Dendritic cell treated with granulocyte-macrophage colony-stimulating factor and Interleukin-4, amounts not matched to agents 40 ng/mL and 50 ng/mL, for 4 days (primary cell): ENCODE data around the gene TRIM37.

Experiments
- H3K27ac Mint-ChIP-seq: one replicate; pipeline ENCODE4 v1.8.0; 2022; ENCODE audit warnings: mild to moderate bottlenecking, mixed read lengths
- H3K27me3 Mint-ChIP-seq: one replicate; pipeline ENCODE4 v1.8.0; 2022; ENCODE audit warnings: mild to moderate bottlenecking, mixed read lengths
- H3K36me3 Mint-ChIP-seq: one replicate; pipeline ENCODE4 v1.8.0; 2022; ENCODE audit warnings: low read depth, mixed read lengths
- H3K4me1 Mint-ChIP-seq: one replicate; pipeline ENCODE4 v1.8.0; 2022; ENCODE audit warnings: low read depth, mixed read lengths
- H3K4me3 Mint-ChIP-seq: one replicate; pipeline ENCODE4 v1.8.0; 2022; ENCODE audit warnings: mild to moderate bottlenecking, moderate library complexity, mixed read lengths
- H3K9me3 Mint-ChIP-seq: one replicate; pipeline ENCODE4 v1.8.0; 2022; ENCODE audit warnings: mixed read lengths
- intact Hi-C: fragments of 100-400 bp; cut with micrococcal nuclease; formaldehyde crosslinking; loops from one replicate; pipeline ENCODE4 v1.15.0; 2022

TRIM37 gene

GRCh38 chr17:59037960-59038359 is 68.7 kb downstream of the TRIM37 start:
- H3K36me3 Mint-ChIP-seq = peaks cover 56% of the 10 kb centered on the region
- intact Hi-C loops = no loop called here
- no peaks in the 10 kb centered on the region for H3K9me3 Mint-ChIP-seq
- H3K27me3 Mint-ChIP-seq = no peaks in the 10 kb centered on the region
- no peak overlapping the region for H3K27ac Mint-ChIP-seq
- no peak overlapping the region for H3K4me3 Mint-ChIP-seq
- no peaks in the 10 kb centered on the region for H3K4me1 Mint-ChIP-seq

- Mint-ChIP-seq H3K36me3 (peaks cover 19% of the 10 kb centered on the region), H3K27me3 (no peaks in the 10 kb centered on the region), H3K9me3 (no peaks in the 10 kb centered on the region), H3K4me3 (no peak overlapping the region), H3K27ac (no peak overlapping the region), H3K4me1 (peaks cover 23% of the 10 kb centered on the region)
- intact Hi-C loops = no loop called here
Measured at GRCh38 chr17:59030811-59031210, 75.9 kb downstream of the TRIM37 start.

- H3K4me1 Mint-ChIP-seq = peaks cover 26% of the 10 kb centered on the region
- peaks cover 11% of the 10 kb centered on the region for H3K36me3 Mint-ChIP-seq
- no peak overlapping the region for H3K27ac Mint-ChIP-seq
- no peak overlapping the region for H3K4me3 Mint-ChIP-seq
- no peaks in the 10 kb centered on the region for H3K27me3 Mint-ChIP-seq
- no peaks in the 10 kb centered on the region for H3K9me3 Mint-ChIP-seq
- intact Hi-C loops = no loop called here
Measured at GRCh38 chr17:59028328-59028727, 78.4 kb downstream of the TRIM37 start.

GRCh38 chr17:59027750-59028149 is 78.9 kb downstream of the TRIM37 start:
- peaks cover 26% of the 10 kb centered on the region for H3K4me1 Mint-ChIP-seq
- peak overlapping the region; percentile 7 for H3K27ac Mint-ChIP-seq
- H3K36me3 Mint-ChIP-seq = peaks cover 11% of the 10 kb centered on the region
- no peaks in the 10 kb centered on the region for H3K27me3 Mint-ChIP-seq
- peak overlapping the region; percentile 1 for H3K4me3 Mint-ChIP-seq
- intact Hi-C loops = no loop called here
- H3K9me3 Mint-ChIP-seq = no peaks in the 10 kb centered on the region

- peaks cover 14% of the 10 kb centered on the region for H3K36me3 Mint-ChIP-seq
- no peaks in the 10 kb centered on the region for H3K9me3 Mint-ChIP-seq
- H3K27me3 Mint-ChIP-seq = no peaks in the 10 kb centered on the region
- peaks cover 26% of the 10 kb centered on the region for H3K4me1 Mint-ChIP-seq
- H3K27ac Mint-ChIP-seq = peak overlapping the region; percentile 25
- H3K4me3 Mint-ChIP-seq = no peak overlapping the region
- intact Hi-C loops = no loop called here
Measured at GRCh38 chr17:59026176-59026939, 80.3 kb downstream of the TRIM37 start.

GRCh38 chr17:59024916-59025315 is 81.8 kb downstream of the TRIM37 start:
- H3K4me3 Mint-ChIP-seq = no peak overlapping the region
- H3K36me3 Mint-ChIP-seq = peaks cover 18% of the 10 kb centered on the region
- no peaks in the 10 kb centered on the region for H3K27me3 Mint-ChIP-seq
- H3K27ac Mint-ChIP-seq = no peak overlapping the region
- no peaks in the 10 kb centered on the region for H3K9me3 Mint-ChIP-seq
- intact Hi-C loops = no loop called here
- peaks cover 26% of the 10 kb centered on the region for H3K4me1 Mint-ChIP-seq

- Mint-ChIP-seq H3K4me1 (no peaks in the 10 kb centered on the region), H3K4me3 (no peak overlapping the region), H3K27me3 (no peaks in the 10 kb centered on the region), H3K9me3 (no peaks in the 10 kb centered on the region), H3K27ac (no peak overlapping the region), H3K36me3 (peaks cover 56% of the 10 kb centered on the region)
- intact Hi-C loops = no loop called here
Measured at GRCh38 chr17:59018019-59018418, 88.7 kb downstream of the TRIM37 start.

- Mint-ChIP-seq H3K27me3 (no peaks in the 10 kb centered on the region), H3K4me1 (no peaks in the 10 kb centered on the region), H3K36me3 (peaks cover 55% of the 10 kb centered on the region), H3K27ac (no peak overlapping the region), H3K4me3 (no peak overlapping the region), H3K9me3 (no peaks in the 10 kb centered on the region)
- intact Hi-C loops = no loop called here
Measured at GRCh38 chr17:59011975-59012374, 94.7 kb downstream of the TRIM37 start.

- no peaks in the 10 kb centered on the region for H3K9me3 Mint-ChIP-seq
- H3K36me3 Mint-ChIP-seq = peaks cover 36% of the 10 kb centered on the region
- no peaks in the 10 kb centered on the region for H3K27me3 Mint-ChIP-seq
- no peak overlapping the region for H3K4me3 Mint-ChIP-seq
- H3K27ac Mint-ChIP-seq = no peak overlapping the region
- intact Hi-C loops = no loop called here
- H3K4me1 Mint-ChIP-seq = no peaks in the 10 kb centered on the region
Measured at GRCh38 chr17:59010026-59010425, 96.7 kb downstream of the TRIM37 start.

- H3K27ac Mint-ChIP-seq = no peak overlapping the region
- peaks cover 5% of the 10 kb centered on the region for H3K4me1 Mint-ChIP-seq
- peaks cover 27% of the 10 kb centered on the region for H3K36me3 Mint-ChIP-seq
- H3K4me3 Mint-ChIP-seq = no peak overlapping the region
- no peaks in the 10 kb centered on the region for H3K27me3 Mint-ChIP-seq
- no peaks in the 10 kb centered on the region for H3K9me3 Mint-ChIP-seq
- intact Hi-C loops = no loop called here
Measured at GRCh38 chr17:59008737-59009136, 97.9 kb downstream of the TRIM37 start.

GRCh38 chr17:59007995-59008394 is 98.7 kb downstream of the TRIM37 start:
- Mint-ChIP-seq H3K27ac (no peak overlapping the region), H3K9me3 (no peaks in the 10 kb centered on the region), H3K4me3 (no peak overlapping the region), H3K36me3 (peaks cover 20% of the 10 kb centered on the region), H3K27me3 (no peaks in the 10 kb centered on the region), H3K4me1 (peaks cover 6% of the 10 kb centered on the region)
- intact Hi-C loops = no loop called here

GRCh38 chr17:59004338-59005111 is 102.2 kb downstream of the TRIM37 start:
- intact Hi-C loops = loop anchor here (1.0 to 2.0 kb wide), 4 partner anchors 293 to 486 kb away; no protein-coding TSS in a partner anchor
- Mint-ChIP-seq H3K4me1 (peaks cover 24% of the 10 kb centered on the region), H3K27me3 (no peaks in the 10 kb centered on the region), H3K36me3 (peaks cover 11% of the 10 kb centered on the region), H3K27ac (no peak overlapping the region), H3K9me3 (no peaks in the 10 kb centered on the region), H3K4me3 (no peak overlapping the region)

GRCh38 chr17:59003860-59004259 is 102.8 kb downstream of the TRIM37 start:
- no peak overlapping the region for H3K4me3 Mint-ChIP-seq
- intact Hi-C loops = loop anchor here (2.0 kb wide), 1 partner anchor 427 kb away; no protein-coding TSS in a partner anchor
- H3K27me3 Mint-ChIP-seq = no peaks in the 10 kb centered on the region
- peaks cover 31% of the 10 kb centered on the region for H3K4me1 Mint-ChIP-seq
- H3K36me3 Mint-ChIP-seq = peaks cover 10% of the 10 kb centered on the region
- H3K27ac Mint-ChIP-seq = peak overlapping the region; percentile 8
- no peaks in the 10 kb centered on the region for H3K9me3 Mint-ChIP-seq

- intact Hi-C loops = no loop called here
- Mint-ChIP-seq H3K36me3 (peaks cover 20% of the 10 kb centered on the region), H3K4me3 (no peak overlapping the region), H3K4me1 (peaks cover 41% of the 10 kb centered on the region), H3K27me3 (no peaks in the 10 kb centered on the region), H3K9me3 (no peaks in the 10 kb centered on the region), H3K27ac (peak overlapping the region; percentile 52)
Measured at GRCh38 chr17:59002848-59003247, 103.8 kb downstream of the TRIM37 start.
